H9 (cell line): ENCODE measurements around the gene ACACB. TPM values are rescaled to one million over a fixed set of nuclear protein-coding genes. Genes with fewer than 3 reads are reported as not detected.

ENCODE experiments used
- DNase-seq: peaks from one replicate; pipeline ENCODE4 v3.0.0-alpha.2; 2017
- H2AFZ ChIP-seq: one replicate; pipeline ENCODE4 v1.6.1; 2013; ENCODE audit warnings: mild to moderate bottlenecking, low read length, control low read depth, moderate library complexity
- H2AK5ac ChIP-seq: 2 replicates; pipeline ENCODE4 v1.6.1; 2013; ENCODE audit warnings: low read length, control low read depth, mixed read lengths; ENCODE audit not compliant: insufficient read length
- H2BK120ac ChIP-seq: one replicate; pipeline ENCODE4 v1.6.1; 2013; ENCODE audit warnings: low read depth, mild to moderate bottlenecking, low read length, control low read depth, inconsistent platforms; ENCODE audit not compliant: poor library complexity, severe bottlenecking
- H2BK12ac ChIP-seq: 2 replicates; pipeline ENCODE4 v1.6.1; 2013; ENCODE audit warnings: low read length, control low read depth, mixed read lengths, low read depth; ENCODE audit not compliant: insufficient read length
- H2BK15ac ChIP-seq: 2 replicates; pipeline ENCODE4 v1.6.1; 2013; ENCODE audit warnings: low read depth, low read length, control low read depth
- H2BK20ac ChIP-seq: one replicate; pipeline ENCODE4 v1.6.1; 2013; ENCODE audit warnings: low read depth, mild to moderate bottlenecking, low read length, control low read depth, inconsistent platforms; ENCODE audit not compliant: poor library complexity, severe bottlenecking
- H2BK5ac ChIP-seq: 2 replicates; pipeline ENCODE4 v1.6.1; 2013; ENCODE audit warnings: low read length, control low read depth, mixed read lengths; ENCODE audit not compliant: insufficient read length
- H3K14ac ChIP-seq: 2 replicates; pipeline ENCODE4 v1.6.1; 2013; ENCODE audit warnings: low read length, control low read depth; ENCODE audit not compliant: insufficient read depth
- H3K18ac ChIP-seq: 2 replicates; pipeline ENCODE4 v1.6.1; 2013; ENCODE audit warnings: low read depth, mild to moderate bottlenecking, mixed read lengths, low read length, control low read depth; ENCODE audit not compliant: insufficient read length
- H3K23ac ChIP-seq: 2 replicates; pipeline ENCODE4 v1.6.1; 2013; ENCODE audit warnings: low read length, control low read depth, mixed read lengths, low read depth; ENCODE audit not compliant: insufficient read length
- H3K23me2 ChIP-seq: 2 replicates; pipeline ENCODE4 v1.6.1; 2013; ENCODE audit warnings: low read depth, mild to moderate bottlenecking, mixed read lengths, low read length, control low read depth; ENCODE audit not compliant: insufficient read length, poor library complexity, severe bottlenecking
- H3K27ac ChIP-seq: 2 replicates; pipeline ENCODE4 v1.5.1; 2013; ENCODE audit warnings: low read length, control low read depth, mixed read lengths, low read depth; ENCODE audit not compliant: insufficient read length
- H3K27me3 ChIP-seq: 2 replicates; pipeline ENCODE4 v1.6.1; 2013; ENCODE audit warnings: low read length, control low read depth, inconsistent platforms; ENCODE audit not compliant: insufficient read depth
- H3K4ac ChIP-seq: 2 replicates; pipeline ENCODE4 v1.6.1; 2013; ENCODE audit warnings: low read depth, mild to moderate bottlenecking, control low read depth, inconsistent platforms, low read length, moderate library complexity
- H3K4me1 ChIP-seq: 2 replicates; pipeline ENCODE4 v1.6.1; 2013; ENCODE audit warnings: low read length, control low read depth, inconsistent platforms; ENCODE audit not compliant: insufficient read depth
- H3K4me2 ChIP-seq: 2 replicates; pipeline ENCODE4 v1.6.1; 2013; ENCODE audit warnings: low read length, control low read depth, mixed read lengths; ENCODE audit not compliant: insufficient read length, insufficient read depth
- H3K56ac ChIP-seq: 2 replicates; pipeline ENCODE4 v1.6.1; 2013; ENCODE audit warnings: low read depth, mild to moderate bottlenecking, mixed read lengths, low read length, control low read depth; ENCODE audit not compliant: insufficient read length
- H3K79me1 ChIP-seq: 2 replicates; pipeline ENCODE4 v1.6.1; 2013; ENCODE audit warnings: low read depth, mild to moderate bottlenecking, moderate library complexity, low read length, control low read depth, inconsistent platforms; ENCODE audit not compliant: insufficient read depth, poor library complexity, severe bottlenecking
- H3K79me2 ChIP-seq: 2 replicates; pipeline ENCODE4 v1.6.1; 2013; ENCODE audit warnings: low read length, control low read depth, inconsistent platforms; ENCODE audit not compliant: insufficient read depth
- H3K9ac ChIP-seq: 2 replicates; pipeline ENCODE4 v1.6.1; 2013; ENCODE audit warnings: low read length, control low read depth, mixed read lengths; ENCODE audit not compliant: insufficient read length; ENCODE audit errors: extremely low read depth
- H3K9me3 ChIP-seq: one replicate; pipeline ENCODE4 v1.6.1; 2013; ENCODE audit warnings: low read depth, low read length, inconsistent platforms; ENCODE audit not compliant: control insufficient read depth
- H3T11ph ChIP-seq: one replicate; pipeline ENCODE4 v1.6.1; 2013; ENCODE audit warnings: mild to moderate bottlenecking, low read length, control low read depth, inconsistent platforms
- H4K20me1 ChIP-seq: one replicate; pipeline ENCODE4 v1.6.1; 2013; ENCODE audit not compliant: control insufficient read depth, insufficient read length, insufficient read depth
- H4K5ac ChIP-seq: 2 replicates; pipeline ENCODE4 v1.6.1; 2013; ENCODE audit warnings: low read depth, mild to moderate bottlenecking, mixed read lengths, low read length, control low read depth; ENCODE audit not compliant: insufficient read length
- H4K8ac ChIP-seq: replicated peaks from 2 replicates; pipeline ENCODE4 v1.6.1; 2013; ENCODE audit warnings: low read length, control low read depth, mixed read lengths, low read depth; ENCODE audit not compliant: insufficient read length
- H4K91ac ChIP-seq: 2 replicates; pipeline ENCODE4 v1.6.1; 2013; ENCODE audit warnings: low read depth, mild to moderate bottlenecking, moderate library complexity, mixed read lengths, low read length, control low read depth; ENCODE audit not compliant: insufficient read length
- H3K27ac Mint-ChIP-seq, 3 experiments: 2 replicates in 2 of 3; 3 replicates in 1 of 3; pipeline ENCODE4 v1.8.0; 2020 to 2021; ENCODE audit warnings: mixed read lengths in 3 of 3, mild to moderate bottlenecking in 1 of 3, moderate library complexity in 1 of 3
- H3K27me3 Mint-ChIP-seq: 2 replicates; pipeline ENCODE4 v1.8.0; 2021; ENCODE audit warnings: low read depth, mild to moderate bottlenecking, moderate library complexity, mixed read lengths
- H3K36me3 Mint-ChIP-seq, 3 experiments: 2 replicates in 2 of 3; 3 replicates in 1 of 3; pipeline ENCODE4 v1.8.0; 2020 to 2021; ENCODE audit warnings: low read depth in 3 of 3, mixed read lengths in 3 of 3; ENCODE audit not compliant: insufficient read depth in 1 of 3
- H3K4me1 Mint-ChIP-seq, 2 experiments: 2 replicates each; pipeline ENCODE4 v1.8.0; 2020; ENCODE audit warnings: mixed read lengths in 2 of 2
- H3K4me3 Mint-ChIP-seq, 2 experiments: 2 replicates in 1 of 2; 3 replicates in 1 of 2; pipeline ENCODE4 v1.8.0; 2020 to 2021; ENCODE audit warnings: mild to moderate bottlenecking in 2 of 2, mixed read lengths in 2 of 2, moderate library complexity in 1 of 2
- H3K9me3 Mint-ChIP-seq, 2 experiments: 2 replicates in 1 of 2; 3 replicates in 1 of 2; pipeline ENCODE4 v1.8.0; 2020; ENCODE audit warnings: mild to moderate bottlenecking in 2 of 2, mixed read lengths in 2 of 2, moderate library complexity in 1 of 2
- CTCF ChIP-seq: fragments of 200-600 bp; sonication (generic); conservative IDR thresholded peaks from 3 replicates; pipeline ENCODE4 v1.8.0; 2021; ENCODE audit warnings: antibody characterized with exemption, mild to moderate bottlenecking
- WGBS: extraction: QIAGEN DNeasy Blood & Tissue Kit; methylation state at CpG from one replicate; pipeline ENCODE4 v1.1.7; 2013; ENCODE audit warnings: missing lambda C conversion rate, low lambda C conversion rate, mixed read lengths; ENCODE audit not compliant: insufficient read length; ENCODE audit errors: extremely low coverage; 5-methylcytosine and 5-hydroxymethylcytosine counted together
- total RNA-seq: library from RNA; stranded (reverse); gene quantifications from 2 replicates; pipeline ENCODE4 v1.2.1, GENCODE V29; 2021

Gene ACACB
- total RNA-seq, 1 experiment from 2014 or later: 14.2 TPM

GRCh38 chr12:109126784-109127183 is 10.4 kb downstream of the ACACB start:
- no CpG with 5 or more reads among the region's 3 CpGs for WGBS
- H2BK5ac ChIP-seq: no peak overlapping the region
- DNase-seq: no peak

More at GRCh38 chr12:109126784-109127183, 10.4 kb downstream of the ACACB start:
- H2BK20ac ChIP-seq: no peak overlapping the region
- peaks cover 8 to 9% of the 10 kb centered on the region in 2 experiments for H3K4me1 Mint-ChIP-seq
- H3K9ac ChIP-seq: no peak overlapping the region
- H3K36me3 Mint-ChIP-seq: no peaks in the 10 kb centered on the region; a peak in 1 of 7 replicates
- no peaks in the 10 kb centered on the region for H3K79me1 ChIP-seq
- no peak overlapping the region for H4K91ac ChIP-seq
- no peaks in the 10 kb centered on the region for H3K27me3 ChIP-seq
- H3K18ac ChIP-seq: no peak overlapping the region
- no peak overlapping the region for H3K23ac ChIP-seq
- H3K79me2 ChIP-seq: no peaks in the 10 kb centered on the region
- no peak overlapping the region for H2BK12ac ChIP-seq
- TF ChIP-seq CTCF: no peak
- no peak overlapping the region for H4K5ac ChIP-seq
- H3K4ac ChIP-seq: no peak overlapping the region
- no peak overlapping the region for H3K56ac ChIP-seq
- H3K9me3 ChIP-seq: no peaks in the 10 kb centered on the region
- no peak overlapping the region for H2BK120ac ChIP-seq
- no peak overlapping the region for H3K27ac Mint-ChIP-seq
- no peak overlapping the region for H2BK15ac ChIP-seq
- H3K27ac ChIP-seq: no peak overlapping the region
- H4K8ac ChIP-seq: no peak overlapping the region
- H3K14ac ChIP-seq: no peak overlapping the region
- no peaks in the 10 kb centered on the region for H3K9me3 Mint-ChIP-seq
- peaks cover 6% of the 10 kb centered on the region for H3K4me1 ChIP-seq
- no peak overlapping the region for H2AK5ac ChIP-seq
- H3K4me2 ChIP-seq: no peak overlapping the region
- H4K20me1 ChIP-seq: no peaks in the 10 kb centered on the region
- no peak overlapping the region for H2AFZ ChIP-seq
- H3K27me3 Mint-ChIP-seq: no peaks in the 10 kb centered on the region; the same call in 1 of the 2 replicates
- no peak overlapping the region for H3K4me3 Mint-ChIP-seq
- H3T11ph ChIP-seq: no peak overlapping the region
- no peaks in the 10 kb centered on the region for H3K23me2 ChIP-seq
